PFSK-1 (cell line): Measurements from ENCODE around the gene LSM12.

Source experiments
- FOXP2 ChIP-seq: optimal IDR thresholded peaks from 2 replicates; pipeline ENCODE3; 2011; ENCODE audit warnings: borderline replicate concordance, control low read depth, inconsistent platforms; ENCODE audit not compliant: insufficient read depth; ENCODE audit errors: extremely low read length, extremely low read depth
- POLR2AphosphoS5 ChIP-seq: IDR thresholded peaks from 2 replicates; pipeline ENCODE4 v1.6.1; 2012; ENCODE audit warnings: low read depth, mild to moderate bottlenecking, control low read depth, low read length, moderate library complexity
- SIN3A ChIP-seq: IDR thresholded peaks from 2 replicates; pipeline ENCODE4 v1.6.1; 2012; ENCODE audit warnings: mild to moderate bottlenecking, low read length, moderate library complexity, borderline replicate concordance; ENCODE audit not compliant: insufficient read depth
- TAF1 ChIP-seq: IDR thresholded peaks from 2 replicates; pipeline ENCODE4 v1.6.1; 2012; ENCODE audit warnings: low read length, control low read depth, borderline replicate concordance; ENCODE audit not compliant: insufficient read depth
- TF ChIP-seq, protein P1 (sequence below), 2 experiments: IDR thresholded peaks; 2 replicates each; pipeline versions ENCODE4 v1.6.1 to v1.8.0; 2011 to 2012; ENCODE audit warnings: low read depth in 2 of 2, low read length in 2 of 2, control low read depth in 1 of 2, inconsistent platforms in 1 of 2, mild to moderate bottlenecking in 1 of 2, moderate library complexity in 1 of 2; ENCODE audit not compliant: insufficient read depth in 1 of 2

The LSM12 gene

GRCh38 chr17:44033861-44034408 lies 32.5 kb downstream of the LSM12 start:
- TF ChIP-seq, protein P1, sequence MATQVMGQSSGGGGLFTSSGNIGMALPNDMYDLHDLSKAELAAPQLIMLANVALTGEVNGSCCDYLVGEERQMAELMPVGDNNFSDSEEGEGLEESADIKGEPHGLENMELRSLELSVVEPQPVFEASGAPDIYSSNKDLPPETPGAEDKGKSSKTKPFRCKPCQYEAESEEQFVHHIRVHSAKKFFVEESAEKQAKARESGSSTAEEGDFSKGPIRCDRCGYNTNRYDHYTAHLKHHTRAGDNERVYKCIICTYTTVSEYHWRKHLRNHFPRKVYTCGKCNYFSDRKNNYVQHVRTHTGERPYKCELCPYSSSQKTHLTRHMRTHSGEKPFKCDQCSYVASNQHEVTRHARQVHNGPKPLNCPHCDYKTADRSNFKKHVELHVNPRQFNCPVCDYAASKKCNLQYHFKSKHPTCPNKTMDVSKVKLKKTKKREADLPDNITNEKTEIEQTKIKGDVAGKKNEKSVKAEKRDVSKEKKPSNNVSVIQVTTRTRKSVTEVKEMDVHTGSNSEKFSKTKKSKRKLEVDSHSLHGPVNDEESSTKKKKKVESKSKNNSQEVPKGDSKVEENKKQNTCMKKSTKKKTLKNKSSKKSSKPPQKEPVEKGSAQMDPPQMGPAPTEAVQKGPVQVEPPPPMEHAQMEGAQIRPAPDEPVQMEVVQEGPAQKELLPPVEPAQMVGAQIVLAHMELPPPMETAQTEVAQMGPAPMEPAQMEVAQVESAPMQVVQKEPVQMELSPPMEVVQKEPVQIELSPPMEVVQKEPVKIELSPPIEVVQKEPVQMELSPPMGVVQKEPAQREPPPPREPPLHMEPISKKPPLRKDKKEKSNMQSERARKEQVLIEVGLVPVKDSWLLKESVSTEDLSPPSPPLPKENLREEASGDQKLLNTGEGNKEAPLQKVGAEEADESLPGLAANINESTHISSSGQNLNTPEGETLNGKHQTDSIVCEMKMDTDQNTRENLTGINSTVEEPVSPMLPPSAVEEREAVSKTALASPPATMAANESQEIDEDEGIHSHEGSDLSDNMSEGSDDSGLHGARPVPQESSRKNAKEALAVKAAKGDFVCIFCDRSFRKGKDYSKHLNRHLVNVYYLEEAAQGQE (IDR thresholded peaks at IDR 0.05; ENCODE audit: insufficient read depth in 1 of 2, low read depth in 2 of 2, low read length in 2 of 2) = no peak
- TF ChIP-seq TAF1 (no peak), POLR2AphosphoS5 (no peak), SIN3A (no peak), FOXP2 (no peak)

GRCh38 chr17:44030482-44030881 lies 36.0 kb downstream of the LSM12 start:
- TF ChIP-seq POLR2AphosphoS5 (no peak), FOXP2 (no peak), SIN3A (no peak), TAF1 (no peak)
- TF ChIP-seq, protein P1 (IDR thresholded peaks at IDR 0.05; ENCODE audit: insufficient read depth in 1 of 2, low read depth in 2 of 2, low read length in 2 of 2) = no peak

DNA sequence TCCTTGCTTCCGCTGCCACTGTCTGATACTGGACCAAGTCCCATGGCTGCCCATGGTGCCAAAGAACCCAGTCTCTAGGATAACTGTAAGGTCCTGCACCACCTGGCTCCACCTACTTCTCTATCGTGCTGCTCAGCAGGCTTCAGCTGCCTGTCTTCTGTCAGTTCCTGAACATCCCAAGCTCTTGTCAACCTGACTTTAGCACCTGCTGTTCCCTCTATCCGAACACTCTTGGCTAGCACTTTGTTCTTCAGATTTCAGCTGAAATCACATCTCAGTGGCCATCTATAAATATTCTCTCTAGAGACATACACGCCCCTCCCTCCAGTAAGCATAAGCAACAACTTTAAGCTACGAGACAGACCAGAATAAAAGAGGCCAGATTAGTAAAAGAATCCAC lies 36.7 kb downstream of the LSM12 start:
- no peak for TF ChIP-seq SIN3A
- no peak for TF ChIP-seq TAF1
- TF ChIP-seq POLR2AphosphoS5 = no peak
- TF ChIP-seq, protein P1 (IDR thresholded peaks at IDR 0.05; ENCODE audit: insufficient read depth in 1 of 2, low read depth in 2 of 2, low read length in 2 of 2) = no peak
- TF ChIP-seq FOXP2 = no peak

- TF ChIP-seq POLR2AphosphoS5 (no peak; the same call in 1 of the 2 replicates), TAF1 (no peak), SIN3A (no peak), FOXP2 (no peak)
- TF ChIP-seq, protein P1 (IDR thresholded peaks at IDR 0.05; ENCODE audit: insufficient read depth in 1 of 2, low read depth in 2 of 2, low read length in 2 of 2) = no peak
These were observed 41.6 kb downstream of the LSM12 start for GRCh38 chr17:44024853-44025252.

- TF ChIP-seq POLR2AphosphoS5 = no peak
- TF ChIP-seq FOXP2 = no peak
- TF ChIP-seq, protein P1 (IDR thresholded peaks at IDR 0.05; ENCODE audit: insufficient read depth in 1 of 2, low read depth in 2 of 2, low read length in 2 of 2) = no peak
- TF ChIP-seq SIN3A = no peak
- no peak for TF ChIP-seq TAF1
These were observed 42.2 kb downstream of the LSM12 start for GRCh38 chr17:44024271-44024663.
